Measurements from ENCODE around the gene IZUMO1R.

The IZUMO1R gene

DNA sequence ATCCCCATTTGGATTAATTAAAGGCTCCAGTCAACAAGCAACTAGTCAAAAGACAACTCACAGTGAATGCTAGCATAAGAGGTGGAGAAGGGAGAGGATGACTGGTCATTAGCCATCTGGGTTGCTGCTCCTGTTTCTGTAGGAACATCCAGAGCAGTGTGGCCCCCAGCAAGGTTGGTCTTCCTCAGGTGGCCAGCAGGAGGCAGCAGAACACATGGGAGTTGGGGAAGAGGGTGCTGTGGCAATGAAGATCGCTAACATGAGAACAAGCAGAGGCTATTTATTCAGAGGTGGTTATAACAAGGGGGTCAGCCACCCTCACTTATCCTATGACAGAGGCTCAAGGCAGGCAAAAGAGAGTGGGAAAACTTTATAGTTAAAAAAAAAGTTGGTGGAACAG, 21.3 kb downstream of the IZUMO1R start:
- TF ChIP-seq, protein P1, sequence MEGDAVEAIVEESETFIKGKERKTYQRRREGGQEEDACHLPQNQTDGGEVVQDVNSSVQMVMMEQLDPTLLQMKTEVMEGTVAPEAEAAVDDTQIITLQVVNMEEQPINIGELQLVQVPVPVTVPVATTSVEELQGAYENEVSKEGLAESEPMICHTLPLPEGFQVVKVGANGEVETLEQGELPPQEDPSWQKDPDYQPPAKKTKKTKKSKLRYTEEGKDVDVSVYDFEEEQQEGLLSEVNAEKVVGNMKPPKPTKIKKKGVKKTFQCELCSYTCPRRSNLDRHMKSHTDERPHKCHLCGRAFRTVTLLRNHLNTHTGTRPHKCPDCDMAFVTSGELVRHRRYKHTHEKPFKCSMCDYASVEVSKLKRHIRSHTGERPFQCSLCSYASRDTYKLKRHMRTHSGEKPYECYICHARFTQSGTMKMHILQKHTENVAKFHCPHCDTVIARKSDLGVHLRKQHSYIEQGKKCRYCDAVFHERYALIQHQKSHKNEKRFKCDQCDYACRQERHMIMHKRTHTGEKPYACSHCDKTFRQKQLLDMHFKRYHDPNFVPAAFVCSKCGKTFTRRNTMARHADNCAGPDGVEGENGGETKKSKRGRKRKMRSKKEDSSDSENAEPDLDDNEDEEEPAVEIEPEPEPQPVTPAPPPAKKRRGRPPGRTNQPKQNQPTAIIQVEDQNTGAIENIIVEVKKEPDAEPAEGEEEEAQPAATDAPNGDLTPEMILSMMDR (IDR thresholded peaks at IDR 0.05; ENCODE audit: insufficient read depth, low read depth, low read length, missing control alignments): peak; percentile 83
- H3K4me3 ChIP-seq (ENCODE audit: low read depth, low read length): no peak overlapping the region
- DNase-seq (ENCODE audit: low read depth): peak; percentile 78

GRCh38 chr11:94326947-94327346, 22.6 kb downstream of the IZUMO1R start:
- TF ChIP-seq, protein P1 (IDR thresholded peaks at IDR 0.05; ENCODE audit: insufficient read depth, low read depth, low read length, missing control alignments): no peak
- no peak overlapping the region for H3K4me3 ChIP-seq (ENCODE audit: low read depth, low read length)
- no peak for DNase-seq (ENCODE audit: low read depth)

GRCh38 chr11:94328587-94329080, 24.3 kb downstream of the IZUMO1R start:
- TF ChIP-seq, protein P1 (IDR thresholded peaks at IDR 0.05; ENCODE audit: insufficient read depth, low read depth, low read length, missing control alignments): no peak
- DNase-seq (ENCODE audit: low read depth): no peak
- H3K4me3 ChIP-seq (ENCODE audit: low read depth, low read length): no peak overlapping the region

DNA sequence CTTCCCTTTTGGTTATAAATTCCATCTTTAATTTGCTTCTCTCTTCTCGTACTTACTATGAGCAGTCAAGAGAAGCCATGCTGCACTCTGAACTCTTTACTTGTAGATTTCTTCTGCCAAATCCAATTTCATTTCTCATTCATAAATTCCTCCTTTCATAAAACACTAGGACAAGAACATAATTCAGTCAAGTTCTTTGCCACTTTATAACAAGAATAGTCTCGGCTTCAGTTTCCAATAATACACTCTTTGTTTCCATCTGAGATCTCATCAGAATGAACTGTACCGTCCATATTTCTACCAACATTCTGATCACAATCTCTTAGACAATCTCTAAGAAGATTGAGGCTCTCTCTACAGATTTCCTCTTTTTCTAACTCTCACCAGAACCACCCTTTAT, 25.1 kb downstream of the IZUMO1R start:
- no peak overlapping the region for H3K4me3 ChIP-seq (ENCODE audit: low read depth, low read length)
- TF ChIP-seq, protein P1 (IDR thresholded peaks at IDR 0.05; ENCODE audit: insufficient read depth, low read depth, low read length, missing control alignments): no peak
- no peak for DNase-seq (ENCODE audit: low read depth)

DNA sequence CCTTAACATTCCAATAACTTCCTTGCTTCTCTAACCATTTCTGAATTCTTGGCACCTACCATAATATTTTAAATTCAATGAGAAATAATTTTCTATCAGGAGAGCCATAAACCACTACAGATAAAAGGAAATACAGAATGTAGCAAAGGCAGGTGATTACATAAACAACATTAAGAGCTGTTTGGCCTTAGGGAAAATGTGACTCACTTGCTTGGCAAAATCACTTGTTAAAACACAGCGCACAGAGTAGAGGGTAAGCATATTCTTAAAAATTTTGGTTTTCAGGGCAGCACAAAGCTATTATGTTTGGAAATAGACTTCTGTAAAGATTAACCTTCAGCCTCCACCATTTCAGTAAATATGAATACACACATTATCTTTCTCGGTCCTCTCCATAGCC, 26.4 kb downstream of the IZUMO1R start:
- no peak for DNase-seq (ENCODE audit: low read depth)
- no peak overlapping the region for H3K4me3 ChIP-seq (ENCODE audit: low read depth, low read length)
- TF ChIP-seq, protein P1 (IDR thresholded peaks at IDR 0.05; ENCODE audit: insufficient read depth, low read depth, low read length, missing control alignments): no peak

- no peak for DNase-seq (ENCODE audit: low read depth)
- TF ChIP-seq, protein P1 (IDR thresholded peaks at IDR 0.05; ENCODE audit: insufficient read depth, low read depth, low read length, missing control alignments): no peak
- H3K4me3 ChIP-seq (ENCODE audit: low read depth, low read length): no peak overlapping the region
Measured at GRCh38 chr11:94332814-94333213, 28.4 kb downstream of the IZUMO1R start.

GRCh38 chr11:94336033-94336432, 31.7 kb downstream of the IZUMO1R start:
- TF ChIP-seq, protein P1 (IDR thresholded peaks at IDR 0.05; ENCODE audit: insufficient read depth, low read depth, low read length, missing control alignments): no peak
- DNase-seq (ENCODE audit: low read depth): no peak
- no peak overlapping the region for H3K4me3 ChIP-seq (ENCODE audit: low read depth, low read length)
